GM21381 (cell line): Measurements from ENCODE around the gene SYNGR2.
"Not testable (repeated sequence)": the region's sequence is repeated elsewhere in the genome, so short reads cannot be mapped to it uniquely, and the experiment has no call there.

Experiments
- ATAC-seq: cut with Tn5 transposase; IDR thresholded peaks from one replicate; pipeline ENCODE4 v1.9.1; 2021; ENCODE audit warnings: mild to moderate bottlenecking, moderate library complexity; ENCODE audit not compliant: unreplicated experiment

SYNGR2 gene

GRCh38 chr17:78170692-78171590, 2.6 kb downstream of the SYNGR2 start:
- ATAC-seq, result no peak

GRCh38 chr17:78171591-78172248, 3.3 kb downstream of the SYNGR2 start:
- not testable (repeated sequence) for ATAC-seq

- ATAC-seq, result no peak
Observed at GRCh38 chr17:78172249-78173051, 4.1 kb downstream of the SYNGR2 start.

- peak; percentile 33 for ATAC-seq
Observed at GRCh38 chr17:78173097-78173715, 4.8 kb downstream of the SYNGR2 start.

GRCh38 chr17:78174346-78174869, 6.0 kb downstream of the SYNGR2 start:
- ATAC-seq, result no peak

GRCh38 chr17:78174870-78175642, 6.7 kb downstream of the SYNGR2 start:
- ATAC-seq, result no peak

GRCh38 chr17:78175643-78175981, 7.2 kb downstream of the SYNGR2 start:
- no peak for ATAC-seq

- no peak for ATAC-seq
Observed at GRCh38 chr17:78176548-78177025, 8.2 kb downstream of the SYNGR2 start.

- no peak for ATAC-seq
Observed at GRCh38 chr17:78179372-78179771, 11.0 kb downstream of the SYNGR2 start.

- no peak for ATAC-seq
Observed at GRCh38 chr17:78180083-78180482, 11.7 kb downstream of the SYNGR2 start.

- ATAC-seq, result no peak
Observed at GRCh38 chr17:78180508-78180907, 12.1 kb downstream of the SYNGR2 start.

- ATAC-seq, result no peak
Observed at GRCh38 chr17:78182504-78182903, 14.1 kb downstream of the SYNGR2 start.

- ATAC-seq, result no peak
Observed at GRCh38 chr17:78183916-78184315, 15.5 kb downstream of the SYNGR2 start.

- no peak for ATAC-seq
Observed at GRCh38 chr17:78184351-78184750, 16.0 kb downstream of the SYNGR2 start.

- ATAC-seq, result no peak
Observed at GRCh38 chr17:78184868-78185267, 16.5 kb downstream of the SYNGR2 start.

- no peak for ATAC-seq
Observed at GRCh38 chr17:78185981-78186691, 17.8 kb downstream of the SYNGR2 start.

GRCh38 chr17:78186692-78187595, 18.6 kb downstream of the SYNGR2 start, which contains the start of the genes AFMID and TK1:
AFMID (plus strand) TSS chr17:78187362; CDS start chr17:78187371, 9 bp downstream.
TK1 (minus strand) TSS chr17:78187052; CDS start chr17:78186994, 58 bp downstream.
- ATAC-seq, result peak; percentile 94

- ATAC-seq, result no peak
Observed at GRCh38 chr17:78196716-78197115, 28.3 kb downstream of the SYNGR2 start.
